HK-2 (cell line): ENCODE data around the gene PPT2.
"Not testable (repeated sequence)": the region's sequence is repeated elsewhere in the genome, so short reads cannot be mapped to it uniquely, and the experiment has no call there.

ENCODE experiments used
- DNase-seq: peaks from one replicate; pipeline ENCODE4 v3.0.0-alpha.2; 2018; ENCODE audit not compliant: unreplicated experiment

Gene PPT2

GRCh38 chr6:32189069-32189741 lies 35.3 kb downstream of the PPT2 start:
- no peak for DNase-seq

GRCh38 chr6:32189742-32190053 lies 35.8 kb downstream of the PPT2 start:
- DNase-seq = no peak

- peak; percentile 88 for DNase-seq
Measured at GRCh38 chr6:32190054-32190851, 36.3 kb downstream of the PPT2 start, which contains the start of gene PBX2. PBX2 (minus strand) TSS chr6:32190202; CDS start chr6:32189915, 287 bp downstream.

GRCh38 chr6:32190911-32191677 lies 37.2 kb downstream of the PPT2 start:
- DNase-seq = no peak

GRCh38 chr6:32191696-32192607 lies 38.0 kb downstream of the PPT2 start:
- no peak for DNase-seq

GRCh38 chr6:32192608-32193039 lies 38.7 kb downstream of the PPT2 start, which contains the start of gene GPSM3:
GPSM3 (minus strand) TSS chr6:32192643; CDS start chr6:32192513, 130 bp downstream.
- no peak for DNase-seq

DNA sequence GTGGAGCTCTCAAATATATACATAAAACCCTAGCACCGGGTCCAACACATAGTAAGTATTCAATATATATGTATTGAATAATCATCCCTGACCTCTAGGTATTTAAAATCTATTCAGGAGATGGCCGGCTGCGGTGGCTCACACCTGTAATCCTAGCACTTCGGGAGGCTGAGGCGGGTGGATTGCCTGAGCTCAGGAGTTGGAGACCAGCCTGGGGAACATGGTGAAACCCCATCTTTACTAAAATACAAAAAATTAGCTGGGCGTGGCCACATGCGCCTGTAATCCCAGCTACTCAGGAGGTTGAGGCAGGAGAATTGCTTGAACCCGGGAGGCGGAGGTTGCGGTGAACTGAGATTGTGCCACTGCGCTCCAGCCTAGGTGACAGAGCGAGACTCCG lies 39.2 kb downstream of the PPT2 start:
- not testable (repeated sequence) for DNase-seq

DNA sequence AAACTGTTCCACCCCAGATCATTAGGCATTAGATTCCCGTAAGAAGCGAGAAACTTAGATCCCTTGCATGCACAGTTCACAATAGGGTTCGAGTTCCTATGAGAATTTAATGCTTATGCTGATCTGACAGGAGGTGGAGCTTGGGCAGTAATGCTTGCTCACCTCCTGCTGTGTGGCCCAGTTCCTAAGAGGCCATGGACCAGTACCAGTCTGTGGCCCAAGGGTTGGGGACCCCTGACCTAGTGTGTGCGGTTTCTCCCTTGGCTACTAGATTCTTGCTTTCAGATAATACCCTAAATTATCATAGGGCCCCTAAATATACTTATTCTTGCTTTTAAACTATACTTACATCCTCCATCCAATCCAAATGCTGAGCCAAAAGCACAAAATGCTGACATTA lies 40.4 kb downstream of the PPT2 start:
- DNase-seq = no peak

DNA sequence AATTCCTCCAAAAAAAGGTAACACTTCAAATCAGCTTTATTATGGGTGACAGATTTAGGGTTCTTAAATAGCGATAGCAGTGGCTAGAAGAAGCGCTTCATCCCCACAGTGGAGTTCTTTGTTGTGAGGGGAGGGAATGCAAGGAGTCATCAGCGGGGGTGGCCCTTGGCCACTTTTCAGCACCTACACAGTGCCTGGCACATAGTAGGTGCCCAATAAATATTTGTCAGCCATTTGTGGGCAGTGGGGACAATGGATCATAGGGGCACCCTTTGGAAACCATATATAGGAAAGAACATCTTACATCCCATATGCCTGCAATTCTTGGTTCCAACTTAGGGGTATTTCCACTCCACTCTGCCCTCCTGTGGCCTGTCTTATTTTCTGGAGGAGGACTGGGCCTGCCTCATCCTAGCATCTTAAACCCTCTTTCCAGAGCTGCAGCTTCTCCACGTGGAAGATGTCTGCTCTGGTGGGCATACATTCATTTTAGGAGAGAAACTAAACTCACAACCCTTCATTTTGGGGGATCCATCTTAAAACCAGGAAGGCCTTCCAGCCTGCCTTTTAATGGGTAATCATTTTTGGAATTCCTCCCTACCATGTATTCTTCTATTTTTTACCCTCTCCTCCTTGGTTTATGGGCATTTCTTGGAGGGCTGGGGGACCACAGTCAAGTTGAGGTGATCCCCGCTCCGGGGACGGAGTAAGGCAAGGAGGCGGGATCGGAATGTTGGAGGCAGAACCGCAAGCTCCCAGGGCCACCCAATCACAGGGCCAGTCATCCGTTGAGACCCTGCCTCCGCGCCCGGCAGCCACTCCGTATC lies 41.1 kb downstream of the PPT2 start:
- peak; percentile 33 for DNase-seq

- peak; percentile 100 for DNase-seq
Measured at GRCh38 chr6:32195652-32195901, 41.6 kb downstream of the PPT2 start.

DNA sequence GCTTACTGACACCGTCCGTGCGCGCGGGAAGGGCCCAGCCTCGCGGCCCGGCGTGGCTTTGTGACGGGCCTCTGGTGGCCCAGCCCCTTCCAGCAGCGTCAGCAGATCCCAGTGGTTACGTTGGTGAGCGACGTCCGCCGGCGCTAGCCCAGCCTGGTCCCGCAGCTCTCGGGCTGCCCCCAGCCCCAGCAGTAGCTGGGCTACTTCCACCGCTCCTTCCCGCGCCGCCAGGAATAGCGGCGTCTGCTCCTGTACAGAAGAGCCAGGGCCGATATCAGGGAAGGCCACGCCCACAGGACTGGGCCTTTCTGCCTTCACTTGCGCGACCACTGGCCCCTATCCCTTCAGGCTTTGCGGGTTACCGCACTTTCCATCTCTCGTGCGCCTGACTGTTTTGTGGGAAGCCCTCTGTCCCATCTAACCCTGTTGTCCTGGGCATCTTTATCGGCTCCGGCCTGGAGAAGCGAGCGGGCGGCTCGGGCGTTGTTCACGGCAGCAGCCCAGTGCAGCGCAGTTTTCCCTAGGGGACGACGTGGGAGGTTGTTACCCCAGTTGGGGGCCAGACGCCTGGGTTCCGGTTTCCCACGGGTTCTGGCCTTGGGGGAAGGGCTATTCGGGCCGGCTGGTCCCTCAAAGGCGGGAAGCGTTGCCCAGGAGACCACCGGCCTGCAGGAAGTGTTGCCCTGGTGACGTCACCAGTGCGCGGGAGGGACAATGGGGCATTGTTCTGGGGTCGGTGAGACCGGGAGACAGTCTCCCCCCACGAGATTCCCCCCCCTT lies 42.2 kb downstream of the PPT2 start:
- peak; percentile 64 for DNase-seq

- DNase-seq = no peak
Measured at GRCh38 chr6:32196682-32197616, 43.0 kb downstream of the PPT2 start.

- no peak for DNase-seq
Measured at GRCh38 chr6:32198345-32198696, 44.4 kb downstream of the PPT2 start.

DNA sequence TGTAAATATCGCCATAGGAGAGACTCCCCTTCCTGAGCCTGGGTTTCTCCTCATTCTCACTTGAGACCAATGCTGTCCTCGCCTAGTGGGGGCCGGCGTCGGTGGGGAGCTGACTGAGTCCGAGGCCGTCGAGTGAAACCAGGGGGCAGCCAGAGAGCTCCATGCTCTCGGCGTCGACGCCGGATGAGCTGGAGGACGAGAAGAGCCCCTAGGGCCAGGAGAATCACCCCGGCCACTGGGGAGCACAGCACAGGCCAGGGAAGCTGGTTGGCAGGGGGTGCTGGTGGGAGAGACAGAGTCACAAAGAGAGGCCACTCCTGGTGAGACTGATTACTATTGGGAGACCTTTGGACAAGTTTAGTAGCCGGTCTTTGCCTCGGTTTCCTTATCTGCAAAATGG lies 44.9 kb downstream of the PPT2 start:
- no peak for DNase-seq

GRCh38 chr6:32200711-32201475 lies 47.0 kb downstream of the PPT2 start:
- DNase-seq = no peak

GRCh38 chr6:32202186-32202585 lies 48.2 kb downstream of the PPT2 start:
- DNase-seq = no peak

GRCh38 chr6:32203426-32204267 lies 49.7 kb downstream of the PPT2 start:
- DNase-seq = no peak
